Colon (tissue), 2 donors: ENCODE measurements around the gene ZNF33B.
"Not testable (repeated sequence)": the region's sequence is repeated elsewhere in the genome, so short reads cannot be mapped to it uniquely, and the experiment has no call there.

ENCODE experiments used
- FAIRE-seq: peaks from 2 replicates; lab custom pipeline; 2012; peaks lifted over from hg19 to GRCh38; lab: Jason Lieb, UNC
- donor health status: control.
- donor health status: control.

ZNF33B gene

DNA sequence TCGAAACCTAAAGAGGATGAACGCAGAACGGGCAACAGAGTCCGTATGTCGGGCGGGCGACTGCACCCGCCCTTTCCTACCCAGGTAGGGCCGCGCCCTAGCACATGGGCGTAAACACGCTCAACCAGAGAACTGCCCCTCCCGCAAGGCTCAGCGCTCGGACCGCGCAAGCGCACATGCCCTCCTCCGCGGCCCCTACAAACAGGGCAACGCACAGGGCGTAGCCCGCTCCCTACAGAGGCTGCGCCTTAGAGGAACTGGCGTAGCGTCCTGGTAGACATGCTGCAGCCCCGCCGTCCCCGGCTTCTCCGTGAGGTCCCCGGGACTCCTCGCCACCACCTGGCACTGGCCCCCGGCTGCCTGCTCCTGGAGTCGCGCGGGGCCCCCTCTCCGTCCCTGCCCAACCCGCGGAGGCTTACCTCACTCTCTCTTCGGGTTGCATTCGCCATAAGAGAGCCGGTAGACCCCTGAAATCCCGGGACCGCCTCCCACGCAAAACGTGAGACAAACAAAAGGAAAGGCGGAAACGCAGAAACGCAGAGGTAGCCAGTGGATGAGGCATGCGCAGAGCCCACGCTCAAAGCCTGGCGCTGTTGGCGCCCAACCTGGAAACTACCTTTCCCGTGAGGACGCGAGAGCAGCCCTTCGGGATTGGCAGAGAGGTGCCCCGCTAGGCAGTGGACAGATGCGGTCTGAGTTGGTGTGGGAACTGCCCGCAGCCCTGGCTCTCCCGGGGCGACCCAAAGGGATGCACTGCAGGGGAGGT is at the start of gene ZNF33B:
Gene ZNF33B, minus strand, starts transcription at position 516 of the 766 bp plus-strand sequence. CDS start 1,642 bp downstream, outside the sequence.
- no peak for FAIRE-seq

DNA sequence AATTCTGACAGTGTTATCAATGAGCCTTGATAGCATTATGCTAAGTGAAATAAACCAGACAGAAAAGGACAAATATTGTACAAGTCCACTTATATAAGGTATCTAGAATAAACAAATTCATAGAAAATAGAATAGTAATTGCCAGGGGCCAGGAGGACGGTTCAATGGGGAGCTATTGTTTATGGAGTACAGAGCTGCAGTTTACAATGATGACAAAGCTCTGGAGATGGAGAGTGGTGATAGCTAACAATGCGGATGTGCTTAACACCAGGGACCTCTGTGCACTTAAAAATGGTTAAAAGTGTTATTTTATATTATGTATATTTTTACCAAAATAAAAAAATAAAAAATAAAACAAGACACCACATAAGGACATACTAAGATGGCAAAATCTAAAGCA is 46.1 kb upstream of the ZNF33B start:
- FAIRE-seq = no peak

- FAIRE-seq = no peak
Observed at GRCh38 chr10:42680267-42680666, 41.9 kb upstream of the ZNF33B start.

- FAIRE-seq = not testable (repeated sequence)
Observed at GRCh38 chr10:42665181-42665979, 27.0 kb upstream of the ZNF33B start.

- FAIRE-seq = no peak
Observed at GRCh38 chr10:42654419-42654818, 16.0 kb upstream of the ZNF33B start.

GRCh38 chr10:42652858-42653257 is 14.5 kb upstream of the ZNF33B start:
- no peak for FAIRE-seq

- FAIRE-seq = no peak
Observed at GRCh38 chr10:42650374-42650773, 12.0 kb upstream of the ZNF33B start.

GRCh38 chr10:42648512-42648911 is 10.1 kb upstream of the ZNF33B start:
- no peak for FAIRE-seq

DNA sequence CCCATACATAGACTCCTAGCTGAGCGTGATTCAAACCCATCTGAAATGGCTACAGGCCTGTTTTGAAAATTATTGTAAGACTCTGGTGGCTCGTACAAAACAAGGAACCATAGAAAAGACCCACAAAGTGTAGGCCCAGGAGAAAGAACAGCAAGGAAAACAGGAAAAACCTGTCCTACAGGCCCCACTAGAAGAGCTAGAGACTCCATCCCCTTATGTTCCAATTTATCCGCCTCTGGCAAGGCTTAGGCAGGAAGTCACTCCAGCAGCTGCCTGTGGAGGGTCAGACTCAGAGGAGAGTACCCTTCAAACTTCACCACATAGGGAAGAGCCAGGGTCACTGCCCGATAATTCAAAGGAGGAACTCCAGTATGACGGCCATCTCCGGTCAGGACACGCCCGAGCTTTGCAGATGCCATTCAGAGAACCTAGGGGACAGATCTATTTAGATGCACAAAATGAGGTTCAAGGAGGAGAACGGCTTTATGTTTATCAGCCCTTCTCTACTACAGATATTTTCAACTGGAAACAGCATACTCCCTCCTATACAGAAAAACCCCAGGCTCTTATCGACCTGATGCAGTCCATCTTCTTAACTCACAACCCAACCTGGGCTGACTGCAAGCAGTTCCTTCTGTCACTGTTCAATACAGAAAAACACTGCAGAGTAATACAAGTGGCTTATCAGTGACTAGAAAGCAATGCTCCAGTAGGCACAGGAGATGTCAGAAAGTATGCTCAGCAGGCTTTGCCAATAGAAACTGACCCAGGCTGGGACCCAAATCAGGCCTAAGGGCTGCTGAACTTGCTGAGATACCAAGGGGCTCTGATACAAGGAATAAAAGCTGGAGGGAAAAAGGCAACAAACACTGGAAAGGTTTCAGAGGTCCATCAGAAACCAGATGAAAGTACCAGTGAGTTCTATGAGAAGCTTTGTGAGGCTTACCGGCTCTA is 8.6 kb upstream of the ZNF33B start:
- FAIRE-seq = no peak

DNA sequence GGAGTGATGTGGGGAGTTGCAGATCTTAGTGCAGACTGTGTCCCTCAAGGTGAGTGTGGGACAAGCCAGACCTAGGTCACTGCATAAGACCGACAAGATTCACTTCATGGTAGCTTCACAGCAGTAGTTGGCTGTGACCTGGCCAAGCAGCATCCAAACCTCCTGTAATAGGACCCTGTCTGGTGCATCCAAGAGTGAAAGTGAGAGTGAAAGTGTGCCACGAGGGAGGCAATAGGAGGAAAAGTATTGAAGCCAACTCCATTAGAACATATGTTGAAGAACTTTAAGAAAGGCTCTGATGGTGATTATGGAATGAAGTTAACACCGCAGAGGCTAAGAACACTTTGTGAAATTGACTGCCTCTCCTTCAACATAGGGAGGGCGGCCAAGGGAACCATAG is 7.8 kb upstream of the ZNF33B start:
- FAIRE-seq = no peak

GRCh38 chr10:42645516-42645915 is 7.1 kb upstream of the ZNF33B start:
- FAIRE-seq = no peak

DNA sequence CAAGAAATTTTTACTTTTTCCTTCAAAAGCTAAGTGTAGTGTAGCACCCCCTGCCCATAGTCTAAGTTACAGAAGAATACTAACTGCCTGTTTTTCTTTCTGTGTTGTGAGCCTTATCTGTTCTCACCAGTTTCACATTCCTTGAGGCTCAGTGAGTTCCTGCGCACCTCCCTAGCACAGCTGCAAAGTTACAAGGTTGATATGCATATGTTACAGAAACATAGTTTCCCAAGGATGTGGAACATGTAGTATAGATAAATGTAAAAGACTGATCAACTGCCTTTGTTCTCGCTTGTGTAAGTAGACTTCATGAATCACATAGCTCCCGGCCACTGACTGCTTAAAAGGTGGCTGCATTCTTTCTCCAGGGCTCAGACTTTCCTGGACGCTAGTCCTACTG is 6.7 kb upstream of the ZNF33B start:
- FAIRE-seq = no peak

DNA sequence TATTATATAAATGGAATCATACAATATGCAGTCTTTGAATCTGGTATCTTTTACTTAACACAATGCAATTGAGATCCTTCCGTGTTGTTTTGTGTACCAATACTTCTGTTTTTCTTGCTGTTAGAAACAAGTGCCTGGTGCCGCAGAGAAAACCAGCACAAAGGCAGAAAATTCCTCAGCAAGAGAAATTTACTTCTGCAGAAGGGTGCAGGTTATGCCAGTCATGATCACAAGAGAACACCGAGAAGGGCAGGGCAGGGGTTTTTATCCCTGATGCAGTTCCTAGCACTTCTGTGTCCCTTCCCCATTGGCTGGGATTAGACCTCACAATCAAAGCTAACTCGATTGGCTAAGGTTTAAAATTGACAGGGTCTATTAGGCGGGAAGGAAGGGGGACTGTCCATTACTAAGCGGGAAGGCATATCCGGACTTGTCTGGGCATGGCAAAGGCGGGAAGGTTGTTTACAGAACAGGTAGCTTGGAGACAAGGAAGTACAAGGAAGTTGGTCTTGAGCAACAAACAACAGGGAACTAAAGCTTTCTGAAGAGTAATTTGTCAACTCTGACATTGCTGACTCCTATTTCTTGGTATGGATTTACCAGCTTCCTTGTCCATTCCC is 2.4 kb upstream of the ZNF33B start:
- FAIRE-seq = no peak

- FAIRE-seq = no peak
Observed at GRCh38 chr10:42638821-42639270, 476 bp upstream of the ZNF33B start.

- no peak for FAIRE-seq
Observed at GRCh38 chr10:42637648-42638054, 719 bp downstream of the ZNF33B start.

- FAIRE-seq = no peak
Observed at GRCh38 chr10:42637142-42637541, 1.2 kb downstream of the ZNF33B start.

DNA sequence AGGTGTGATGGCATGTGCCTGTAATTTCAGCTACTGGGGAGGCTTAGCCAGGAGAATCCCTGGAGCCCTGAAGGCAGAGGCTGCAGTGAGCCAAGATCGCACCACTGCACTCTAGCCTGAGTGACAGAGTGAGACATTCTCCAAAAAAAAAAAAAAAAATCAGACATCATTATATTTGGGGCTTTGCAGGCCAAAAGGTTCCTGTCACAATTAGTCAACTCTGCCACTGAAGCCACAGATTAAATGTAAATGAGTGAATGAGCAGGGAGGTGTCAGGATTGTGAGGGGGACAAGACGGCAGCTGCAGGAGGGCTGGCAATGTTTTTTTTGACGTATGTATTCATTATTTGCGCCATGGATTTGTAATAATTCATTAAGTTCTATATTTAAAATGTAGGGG is 3.3 kb downstream of the ZNF33B start:
- no peak for FAIRE-seq

DNA sequence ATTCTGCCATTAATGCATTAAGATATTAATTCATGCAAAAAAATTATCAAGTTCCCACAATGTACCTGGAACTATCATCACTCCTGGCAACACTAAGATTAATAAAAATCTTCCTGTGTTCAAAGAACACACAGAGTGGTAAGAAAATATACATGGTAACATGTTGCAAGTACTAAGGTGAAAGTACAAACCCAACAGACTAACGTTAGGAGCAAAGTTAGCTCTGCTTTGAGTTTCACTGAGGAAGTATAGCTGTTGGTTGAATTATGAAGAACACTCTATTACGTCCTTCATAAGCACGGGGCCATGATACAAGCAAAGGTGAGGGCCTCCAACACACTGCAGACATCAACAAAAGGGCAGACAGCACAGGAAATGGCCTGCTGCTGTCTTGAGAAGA is 5.8 kb downstream of the ZNF33B start:
- no peak for FAIRE-seq

DNA sequence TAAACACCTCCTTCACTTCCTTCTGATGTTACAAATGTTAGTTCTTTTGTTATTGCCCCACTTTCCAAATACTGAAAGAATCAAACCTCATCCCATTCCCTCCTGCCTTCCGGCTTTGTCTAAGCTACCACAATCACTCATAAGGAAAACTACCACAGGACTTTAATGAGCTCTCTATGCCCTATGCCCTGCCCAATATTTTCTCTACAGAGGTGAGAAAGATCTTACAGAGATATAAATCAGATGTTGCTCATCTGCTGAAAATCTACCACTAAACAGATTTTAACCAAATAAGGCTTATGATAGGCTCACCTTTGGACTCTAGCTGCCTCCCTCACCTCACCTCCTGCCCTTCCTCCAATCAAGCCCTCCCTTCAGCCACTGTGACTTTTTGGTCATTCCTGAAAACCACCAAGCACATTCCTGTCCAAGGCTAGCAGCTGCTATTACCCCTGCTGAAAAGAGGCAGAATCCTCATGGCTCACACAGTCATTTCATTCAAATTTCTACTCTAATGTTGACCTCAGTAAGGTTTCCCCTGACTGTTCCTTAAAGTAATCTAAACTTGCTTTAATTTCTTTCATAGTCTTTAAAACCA is 7.7 kb downstream of the ZNF33B start:
- FAIRE-seq = no peak

DNA sequence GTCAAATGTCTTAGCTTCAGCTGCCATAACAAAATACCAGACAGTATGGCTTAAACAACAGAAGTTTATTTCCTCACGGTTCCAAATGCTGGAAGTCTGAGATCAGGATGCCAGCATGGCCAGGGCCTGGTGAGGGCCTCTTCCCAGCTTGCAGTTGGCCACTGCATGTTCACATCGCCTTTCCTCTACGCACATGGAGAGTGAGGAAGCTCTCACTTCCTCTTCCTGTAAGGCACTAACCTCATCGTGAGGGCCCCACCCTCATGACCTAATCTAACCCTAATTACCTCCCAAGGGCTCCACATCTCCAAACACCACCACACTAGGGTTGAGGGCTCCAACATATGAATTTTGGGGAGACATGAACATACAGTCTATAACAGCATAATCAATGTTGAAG is 14.4 kb downstream of the ZNF33B start:
- FAIRE-seq = no peak

DNA sequence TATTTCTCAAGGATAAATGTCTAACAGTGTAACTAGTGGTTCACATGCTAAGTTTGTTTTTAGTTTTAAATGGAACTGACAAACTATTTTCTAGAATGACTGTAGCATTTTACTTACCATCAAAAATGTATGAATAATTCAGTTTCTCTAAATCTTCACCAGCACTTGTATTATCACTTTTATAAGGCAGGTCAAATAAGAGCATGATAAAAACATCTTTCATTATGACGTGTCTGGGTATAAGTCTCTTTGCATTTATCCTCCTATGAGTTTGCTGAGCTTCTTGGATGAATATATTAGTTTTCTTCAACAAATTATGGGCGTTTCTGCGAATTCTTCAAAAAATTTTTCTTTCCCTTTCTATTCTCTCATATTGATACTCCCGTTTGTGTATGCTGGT is 19.9 kb downstream of the ZNF33B start:
- no peak for FAIRE-seq
